Stomach smooth muscle (tissue), 2 donors: Measurements from ENCODE around the gene PA2G4.

ENCODE experiments used
- H3K27ac ChIP-seq: one replicate; pipeline ENCODE4 v1.7.0; 2013; ENCODE audit warnings: mild to moderate bottlenecking, low read length, inconsistent platforms
- H3K27me3 ChIP-seq, 2 donors: one replicate each; pipeline ENCODE4 v1.7.0; 2013; ENCODE audit warnings: low read length in 2 of 2; ENCODE audit not compliant: insufficient read depth in 2 of 2, control insufficient read depth in 1 of 2
- H3K36me3 ChIP-seq, 2 donors: one replicate each; pipeline ENCODE4 v1.7.0; 2013; ENCODE audit warnings: low read length in 2 of 2; ENCODE audit not compliant: control insufficient read depth in 2 of 2, insufficient read depth in 2 of 2
- H3K4me1 ChIP-seq: one replicate; pipeline ENCODE4 v1.7.0; 2013; ENCODE audit warnings: low read length; ENCODE audit not compliant: control insufficient read depth, insufficient read depth
- H3K4me3 ChIP-seq, 2 donors: one replicate each; pipeline ENCODE4 v1.7.0; 2013; ENCODE audit warnings: low read length in 2 of 2
- H3K9ac ChIP-seq, 2 donors: one replicate each; pipeline ENCODE4 v1.7.0; 2013; ENCODE audit warnings: low read length in 2 of 2, mild to moderate bottlenecking in 1 of 2
- H3K9me3 ChIP-seq, 2 donors: one replicate each; pipeline ENCODE4 v1.7.0; 2013; ENCODE audit warnings: low read length in 2 of 2; ENCODE audit not compliant: control insufficient read depth in 2 of 2
- donor health status: healthy.
- donor health status: Pancreatic carcinoma.

Gene PA2G4

DNA sequence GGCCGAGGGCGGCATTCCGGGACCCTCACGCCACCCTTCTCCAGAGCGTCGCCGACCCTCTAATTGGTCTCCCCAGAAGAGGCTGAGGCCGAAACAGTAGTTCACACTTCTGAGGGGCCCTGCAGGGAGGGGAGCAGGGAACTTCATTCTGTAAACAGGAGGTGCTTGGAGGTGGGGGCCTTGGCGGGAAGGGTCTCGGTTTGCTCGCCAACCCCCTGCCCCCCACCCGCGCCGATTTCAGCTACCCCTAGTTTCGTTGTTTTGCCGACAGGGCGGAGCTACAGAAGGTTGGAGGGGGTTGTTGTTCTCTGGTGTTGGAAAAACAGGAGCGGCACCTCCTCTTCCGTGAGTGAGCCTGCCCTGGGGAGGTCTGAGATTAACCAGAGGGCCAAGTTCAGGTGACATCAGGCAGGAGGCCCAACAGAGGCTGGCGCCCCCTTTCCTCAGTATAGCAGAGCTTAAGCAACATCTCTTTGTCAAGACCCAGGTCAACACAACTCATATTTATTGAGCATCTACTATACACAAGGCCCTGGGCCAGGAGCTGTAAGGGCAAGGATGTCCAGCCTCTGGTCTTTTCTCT lies 23.7 kb upstream of the PA2G4 start:
- Histone ChIP-seq H3K9ac (peak overlapping the region in 1 of 2 donors; percentile 47), H3K36me3 (no peaks in the 10 kb centered on the region), H3K9me3 (no peaks in the 10 kb centered on the region), H3K27ac (no peak overlapping the region), H3K4me1 (peaks cover 16% of the 10 kb centered on the region), H3K27me3 (peaks cover 11 to 21% of the 10 kb centered on the region in 2 donors), H3K4me3 (peak overlapping the region; percentile 74 to 86)

GRCh38 chr12:56081393-56082347 lies 22.7 kb upstream of the PA2G4 start:
- H3K4me3 ChIP-seq: peak overlapping the region in 1 of 2 donors; percentile 29
- H3K9ac ChIP-seq: no peak overlapping the region
- H3K27me3 ChIP-seq: peaks cover 11 to 21% of the 10 kb centered on the region in 2 donors
- no peak overlapping the region for H3K27ac ChIP-seq
- H3K36me3 ChIP-seq: no peaks in the 10 kb centered on the region
- H3K4me1 ChIP-seq: peaks cover 16% of the 10 kb centered on the region
- H3K9me3 ChIP-seq: no peaks in the 10 kb centered on the region

- H3K9ac ChIP-seq: no peak overlapping the region
- no peaks in the 10 kb centered on the region for H3K9me3 ChIP-seq
- H3K27ac ChIP-seq: no peak overlapping the region
- H3K36me3 ChIP-seq: no peaks in the 10 kb centered on the region
- H3K4me3 ChIP-seq: peak overlapping the region in 1 of 2 donors; percentile 15
- H3K27me3 ChIP-seq: peaks cover 11 to 21% of the 10 kb centered on the region in 2 donors
- H3K4me1 ChIP-seq: peaks cover 16% of the 10 kb centered on the region
These were observed 22.0 kb upstream of the PA2G4 start for GRCh38 chr12:56082382-56082781.

DNA sequence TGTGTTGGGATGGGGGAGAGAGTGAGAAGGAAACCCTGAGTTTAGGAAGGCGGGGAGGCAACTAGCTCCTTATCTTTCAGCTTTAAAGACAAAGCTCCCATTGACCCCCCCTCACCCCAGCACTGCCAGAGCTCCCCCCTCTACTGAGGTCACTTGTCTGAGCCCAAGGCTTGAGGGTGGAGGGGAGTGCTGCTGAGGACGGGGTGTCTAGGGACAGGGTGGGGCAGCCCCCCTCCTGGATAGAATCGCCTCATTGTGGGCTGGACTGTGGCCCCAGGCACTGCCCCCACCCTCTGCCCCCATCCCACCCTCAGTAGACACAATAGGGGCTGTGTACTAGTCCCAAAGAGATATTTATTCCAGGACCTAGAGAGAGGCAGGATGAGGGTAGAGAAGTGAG lies 21.4 kb upstream of the PA2G4 start:
- Histone ChIP-seq H3K4me3 (no peak overlapping the region), H3K9me3 (no peaks in the 10 kb centered on the region), H3K4me1 (peaks cover 16% of the 10 kb centered on the region), H3K9ac (no peak overlapping the region), H3K27me3 (peaks cover 11 to 21% of the 10 kb centered on the region in 2 donors), H3K27ac (no peak overlapping the region), H3K36me3 (no peaks in the 10 kb centered on the region)

DNA sequence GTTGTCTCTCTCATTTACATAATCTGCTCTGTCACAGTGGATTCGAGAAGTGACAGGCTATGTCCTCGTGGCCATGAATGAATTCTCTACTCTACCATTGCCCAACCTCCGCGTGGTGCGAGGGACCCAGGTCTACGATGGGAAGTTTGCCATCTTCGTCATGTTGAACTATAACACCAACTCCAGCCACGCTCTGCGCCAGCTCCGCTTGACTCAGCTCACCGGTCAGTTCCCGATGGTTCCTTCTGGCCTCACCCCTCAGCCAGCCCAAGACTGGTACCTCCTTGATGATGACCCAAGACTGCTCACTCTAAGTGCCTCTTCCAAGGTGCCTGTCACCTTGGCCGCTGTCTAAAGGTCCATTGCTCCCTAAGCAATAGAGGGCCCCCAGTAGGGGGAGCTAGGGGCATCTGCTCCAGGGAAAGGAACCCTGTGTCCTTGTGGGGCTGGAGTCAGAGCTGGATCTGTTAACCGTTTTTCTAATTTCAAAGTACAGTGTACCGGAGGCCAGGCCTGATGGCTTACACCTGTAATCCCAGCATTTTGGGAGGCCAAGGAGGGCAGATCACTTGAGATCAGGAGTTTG lies 19.3 kb upstream of the PA2G4 start:
- Histone ChIP-seq H3K4me1 (peaks cover 4% of the 10 kb centered on the region), H3K9me3 (no peaks in the 10 kb centered on the region), H3K27ac (no peak overlapping the region), H3K4me3 (no peak overlapping the region), H3K9ac (no peak overlapping the region), H3K27me3 (peaks cover 11 to 17% of the 10 kb centered on the region in 2 donors), H3K36me3 (no peaks in the 10 kb centered on the region)

DNA sequence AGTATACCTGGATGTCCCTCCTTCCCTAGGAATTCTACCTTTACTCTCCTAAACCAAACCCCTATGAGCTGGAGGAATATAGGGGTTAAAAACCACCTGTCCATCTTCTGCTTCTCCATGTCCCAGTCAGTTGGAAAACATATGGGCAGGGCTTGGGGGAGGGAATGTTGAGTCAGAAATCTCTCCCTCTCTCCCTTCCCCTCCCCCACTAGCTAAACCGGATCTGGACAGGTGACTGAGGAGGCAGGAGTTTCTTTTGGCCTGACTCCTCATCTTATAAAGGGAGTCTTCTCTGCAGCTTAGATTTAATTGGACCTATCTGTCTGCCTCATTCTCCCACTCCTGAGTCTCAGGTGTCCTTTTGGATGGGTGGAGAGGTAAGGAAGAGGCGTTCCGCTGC lies 18.3 kb upstream of the PA2G4 start:
- Histone ChIP-seq H3K4me1 (no peaks in the 10 kb centered on the region), H3K36me3 (no peaks in the 10 kb centered on the region), H3K27ac (no peak overlapping the region), H3K4me3 (no peak overlapping the region), H3K27me3 (peaks cover 2 to 7% of the 10 kb centered on the region in 2 donors), H3K9me3 (no peaks in the 10 kb centered on the region), H3K9ac (no peak overlapping the region)

DNA sequence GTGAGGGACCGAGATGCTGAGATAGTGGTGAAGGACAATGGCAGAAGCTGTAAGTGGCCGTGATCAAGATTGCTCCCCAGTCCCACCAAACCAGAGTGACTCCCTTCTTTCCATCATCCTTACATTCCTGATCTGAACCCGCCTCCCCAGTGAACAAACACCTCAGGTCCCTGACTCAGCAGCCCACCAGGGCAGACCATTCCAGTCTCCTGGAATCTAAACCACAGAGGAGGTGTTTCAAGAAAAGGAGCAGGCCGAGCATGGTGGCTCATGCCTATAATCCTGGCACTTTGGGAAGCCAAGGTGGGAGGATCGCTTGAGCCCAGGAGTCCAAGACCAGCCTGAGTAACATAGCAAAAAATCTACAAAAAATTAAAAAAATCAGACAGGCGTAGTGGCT lies 17.8 kb upstream of the PA2G4 start:
- Histone ChIP-seq H3K9ac (no peak overlapping the region), H3K27ac (no peak overlapping the region), H3K27me3 (peaks cover 2 to 3% of the 10 kb centered on the region in 2 donors), H3K4me1 (no peaks in the 10 kb centered on the region), H3K36me3 (no peaks in the 10 kb centered on the region), H3K9me3 (no peaks in the 10 kb centered on the region), H3K4me3 (no peak overlapping the region)

DNA sequence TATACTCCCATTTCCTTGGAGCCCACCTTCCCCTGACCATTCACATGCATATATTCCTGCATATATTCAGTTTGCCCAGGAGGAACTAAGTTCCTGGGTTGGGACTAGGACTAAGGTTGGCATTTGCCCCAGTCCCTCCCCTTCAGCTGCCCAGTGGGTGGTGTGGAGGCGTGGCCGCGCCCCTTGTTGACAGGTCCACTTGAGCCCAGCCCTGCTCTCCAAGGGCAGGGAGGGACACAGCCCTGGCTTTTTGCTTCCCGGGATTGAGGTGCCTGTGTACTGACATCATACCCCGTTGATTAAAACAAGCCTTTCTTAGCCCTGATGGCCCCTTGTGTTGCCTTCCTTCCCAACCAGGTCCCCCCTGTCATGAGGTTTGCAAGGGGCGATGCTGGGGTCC lies 17.1 kb upstream of the PA2G4 start:
- Histone ChIP-seq H3K9me3 (no peaks in the 10 kb centered on the region), H3K27me3 (no peaks in the 10 kb centered on the region), H3K27ac (no peak overlapping the region), H3K36me3 (no peaks in the 10 kb centered on the region), H3K9ac (no peak overlapping the region), H3K4me1 (no peaks in the 10 kb centered on the region), H3K4me3 (no peak overlapping the region)

DNA sequence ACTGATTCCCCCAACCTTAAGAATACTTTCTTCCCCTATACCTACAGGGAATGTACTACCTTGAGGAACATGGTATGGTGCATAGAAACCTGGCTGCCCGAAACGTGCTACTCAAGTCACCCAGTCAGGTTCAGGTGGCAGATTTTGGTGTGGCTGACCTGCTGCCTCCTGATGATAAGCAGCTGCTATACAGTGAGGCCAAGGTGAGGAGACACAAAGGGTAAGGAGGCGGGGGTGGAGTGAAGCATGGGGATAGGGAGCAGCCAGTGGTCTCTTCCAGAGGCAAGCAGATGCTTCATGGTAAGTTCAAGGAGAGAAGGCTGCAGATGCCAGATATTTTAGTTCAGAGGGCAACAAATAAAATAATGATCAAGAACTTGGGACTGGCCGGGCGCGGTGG lies 6.6 kb upstream of the PA2G4 start:
- Histone ChIP-seq H3K4me3 (no peak overlapping the region), H3K4me1 (no peaks in the 10 kb centered on the region), H3K9ac (no peak overlapping the region), H3K36me3 (no peaks in the 10 kb centered on the region), H3K9me3 (no peaks in the 10 kb centered on the region), H3K27ac (no peak overlapping the region), H3K27me3 (peaks cover 0 to 5% of the 10 kb centered on the region in 2 donors)

DNA sequence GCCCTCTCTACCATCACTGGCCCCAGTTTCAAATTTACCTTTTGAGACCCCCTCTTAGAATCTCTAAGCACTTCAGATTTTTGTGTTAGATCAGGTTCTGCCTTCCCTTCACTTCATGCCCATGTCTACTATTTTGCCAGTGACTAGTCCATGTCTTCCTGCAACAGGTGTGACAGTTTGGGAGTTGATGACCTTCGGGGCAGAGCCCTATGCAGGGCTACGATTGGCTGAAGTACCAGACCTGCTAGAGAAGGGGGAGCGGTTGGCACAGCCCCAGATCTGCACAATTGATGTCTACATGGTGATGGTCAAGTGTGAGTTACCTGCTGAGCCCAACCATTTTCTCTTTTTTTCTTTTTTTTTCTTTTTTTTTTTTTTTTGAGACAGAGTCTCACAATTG lies 5.8 kb upstream of the PA2G4 start:
- Histone ChIP-seq H3K4me3 (no peak overlapping the region), H3K9ac (no peak overlapping the region), H3K27me3 (peaks cover 0 to 5% of the 10 kb centered on the region in 2 donors), H3K27ac (no peak overlapping the region), H3K9me3 (no peaks in the 10 kb centered on the region), H3K36me3 (no peaks in the 10 kb centered on the region), H3K4me1 (peaks cover 1% of the 10 kb centered on the region)
